ENCODE results near the gene CFAP52.
"Not testable (repeated sequence)": the region's sequence is repeated elsewhere in the genome, so short reads cannot be mapped to it uniquely, and the experiment has no call there.

The CFAP52 gene, protein sequence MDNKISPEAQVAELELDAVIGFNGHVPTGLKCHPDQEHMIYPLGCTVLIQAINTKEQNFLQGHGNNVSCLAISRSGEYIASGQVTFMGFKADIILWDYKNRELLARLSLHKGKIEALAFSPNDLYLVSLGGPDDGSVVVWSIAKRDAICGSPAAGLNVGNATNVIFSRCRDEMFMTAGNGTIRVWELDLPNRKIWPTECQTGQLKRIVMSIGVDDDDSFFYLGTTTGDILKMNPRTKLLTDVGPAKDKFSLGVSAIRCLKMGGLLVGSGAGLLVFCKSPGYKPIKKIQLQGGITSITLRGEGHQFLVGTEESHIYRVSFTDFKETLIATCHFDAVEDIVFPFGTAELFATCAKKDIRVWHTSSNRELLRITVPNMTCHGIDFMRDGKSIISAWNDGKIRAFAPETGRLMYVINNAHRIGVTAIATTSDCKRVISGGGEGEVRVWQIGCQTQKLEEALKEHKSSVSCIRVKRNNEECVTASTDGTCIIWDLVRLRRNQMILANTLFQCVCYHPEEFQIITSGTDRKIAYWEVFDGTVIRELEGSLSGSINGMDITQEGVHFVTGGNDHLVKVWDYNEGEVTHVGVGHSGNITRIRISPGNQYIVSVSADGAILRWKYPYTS

DNA sequence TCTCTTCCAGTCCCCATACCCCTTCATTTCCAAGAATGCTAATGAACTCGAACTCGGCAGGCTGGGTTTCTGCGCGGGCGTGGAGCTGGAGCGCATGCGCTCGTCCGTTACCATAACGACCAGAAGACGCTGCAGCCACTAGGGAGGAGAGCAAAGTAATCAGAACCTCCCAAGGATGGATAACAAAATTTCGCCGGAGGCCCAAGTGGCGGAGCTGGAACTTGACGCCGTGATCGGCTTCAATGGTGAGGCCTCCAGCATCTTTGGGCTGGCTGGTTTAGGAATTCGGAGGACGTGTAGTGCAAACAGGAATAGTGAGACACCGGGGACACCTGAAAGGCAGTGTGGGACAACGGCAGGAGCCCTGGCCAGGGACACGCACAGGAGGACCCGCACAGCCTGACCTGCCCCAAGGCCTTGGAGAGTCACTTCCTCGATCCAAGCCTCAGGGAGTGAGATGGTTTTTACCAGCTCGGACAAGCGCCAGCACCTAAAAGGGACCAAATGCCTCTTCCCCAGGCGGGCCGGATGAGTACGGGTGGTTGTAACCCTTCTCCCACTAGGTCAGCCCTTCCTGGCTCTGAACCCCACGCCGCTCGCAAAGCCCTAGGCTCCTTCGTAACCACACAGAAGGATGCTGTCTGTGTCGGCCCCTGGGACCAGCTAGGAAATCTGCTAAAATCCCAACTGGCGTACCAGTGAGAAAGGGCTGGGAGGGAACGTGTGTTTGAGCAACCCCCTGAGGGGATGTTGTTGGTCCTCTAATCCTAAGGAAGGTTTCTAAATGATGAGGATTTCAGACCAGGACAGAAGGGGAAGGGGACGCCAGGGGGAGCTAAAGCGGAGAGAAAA is at the start of gene CFAP52:
Gene CFAP52 (plus strand): TSS at position 122 of the 852 bp plus-strand sequence. CDS start 54 bp downstream, at position 176.
- peak; percentile 54 for DNase-seq (ENCODE audit: low read depth)

DNA sequence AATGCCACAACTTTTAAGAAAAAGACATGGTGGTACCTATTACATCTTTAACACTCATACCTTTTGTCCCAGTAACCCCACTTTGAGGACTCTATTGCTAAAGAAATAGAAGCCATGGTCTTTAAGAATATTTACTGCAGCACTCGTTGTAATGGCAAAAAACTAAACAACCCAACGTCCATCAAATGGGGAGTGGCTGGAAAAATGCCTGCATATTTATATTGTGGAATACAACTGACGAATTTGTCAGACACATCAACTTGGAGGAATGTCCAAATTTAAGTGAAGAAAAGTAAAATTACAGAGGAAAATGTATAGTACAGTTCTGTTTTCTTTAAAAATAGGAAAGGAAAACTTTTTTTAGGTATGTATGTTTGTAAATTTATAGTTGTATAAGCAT is 48.7 kb upstream of the CFAP52 start:
- no peak for DNase-seq (ENCODE audit: low read depth)

DNA sequence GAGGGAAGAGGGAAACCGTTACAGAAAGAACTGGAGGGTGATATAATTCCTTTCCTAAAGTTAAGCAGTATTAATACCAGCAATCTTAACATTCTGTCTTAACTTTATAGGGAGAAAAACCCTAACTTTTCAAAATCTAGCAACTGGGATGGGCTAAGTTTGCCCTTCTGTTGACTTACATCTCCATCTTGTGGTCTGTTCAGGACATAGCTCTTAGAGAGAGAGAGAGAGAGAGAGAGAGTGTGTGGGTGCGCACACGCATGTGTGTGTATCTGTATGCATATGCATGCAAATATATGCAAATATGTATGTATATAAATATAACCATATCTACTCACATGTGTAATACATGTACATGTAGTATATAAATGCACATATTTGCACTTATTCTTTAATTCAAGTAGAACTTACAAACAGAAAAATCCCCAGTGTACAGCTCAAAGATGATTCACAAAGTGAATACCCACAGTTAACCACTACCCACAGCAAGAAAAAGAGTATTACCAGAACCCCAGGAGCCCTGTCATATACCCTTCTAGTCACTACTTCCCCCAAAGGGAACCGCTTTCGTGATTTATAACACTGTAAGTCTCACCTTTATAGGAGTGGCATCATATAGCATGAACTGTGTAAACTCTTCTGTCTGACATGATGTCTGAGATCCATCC is 47.3 kb upstream of the CFAP52 start:
- no peak for DNase-seq (ENCODE audit: low read depth)

DNA sequence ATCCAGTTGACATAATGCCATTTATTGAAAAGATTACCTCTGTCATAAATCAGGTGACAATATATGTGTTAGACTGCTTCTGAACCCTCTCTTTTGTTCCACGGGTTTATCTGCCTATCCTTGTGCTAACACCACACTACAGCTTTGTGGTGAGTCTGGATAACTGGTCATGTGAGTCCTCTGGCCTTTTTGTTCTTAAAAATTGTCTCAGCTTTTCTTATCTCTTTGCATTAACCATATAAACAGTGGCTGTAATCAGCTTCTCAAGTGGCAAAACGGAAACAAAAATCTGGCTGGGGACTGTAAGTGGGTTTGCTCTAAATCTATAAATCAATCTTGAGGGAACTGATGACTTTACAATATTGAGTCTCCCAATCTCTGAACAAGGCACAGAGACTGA is 45.4 kb upstream of the CFAP52 start:
- DNase-seq (ENCODE audit: low read depth) = no peak

DNA sequence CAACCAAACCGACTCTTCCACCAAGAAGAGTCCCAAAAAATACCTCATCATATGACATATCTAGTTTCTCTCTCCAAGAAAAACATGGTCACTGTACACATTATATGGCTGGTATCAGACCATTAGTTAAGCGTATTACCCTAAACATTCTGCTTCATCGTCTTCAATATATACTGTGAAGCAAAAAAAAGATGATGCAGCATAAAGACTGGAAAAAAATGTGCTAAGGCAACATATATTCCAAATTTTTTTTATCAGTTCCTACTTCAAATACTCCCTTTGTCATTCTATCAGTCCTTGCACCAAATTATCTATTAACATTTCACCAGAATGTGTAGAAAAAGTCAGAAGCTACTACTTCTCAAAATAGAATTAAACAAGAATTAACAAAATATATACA is 43.7 kb upstream of the CFAP52 start:
- DNase-seq (ENCODE audit: low read depth) = no peak

DNA sequence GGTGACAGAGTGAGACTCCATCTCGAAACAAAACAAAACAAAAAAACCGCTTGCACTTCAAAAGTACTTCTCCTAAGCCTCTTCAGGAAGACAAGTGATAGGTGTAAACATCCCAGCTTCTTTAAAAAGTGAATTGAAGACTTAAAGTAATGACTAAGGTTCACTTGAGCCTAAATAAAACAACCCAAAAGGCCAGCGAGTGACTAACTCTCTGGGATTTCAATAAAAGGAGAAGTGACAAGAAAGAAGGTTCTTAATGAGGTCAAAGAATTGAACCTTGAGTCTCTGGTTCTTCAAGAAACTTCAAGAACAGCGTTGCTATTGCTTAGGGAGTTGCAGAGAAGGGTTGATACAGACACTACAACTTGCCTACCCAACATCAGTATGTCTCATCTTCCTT is 43.0 kb upstream of the CFAP52 start:
- DNase-seq (ENCODE audit: low read depth) = no peak

DNA sequence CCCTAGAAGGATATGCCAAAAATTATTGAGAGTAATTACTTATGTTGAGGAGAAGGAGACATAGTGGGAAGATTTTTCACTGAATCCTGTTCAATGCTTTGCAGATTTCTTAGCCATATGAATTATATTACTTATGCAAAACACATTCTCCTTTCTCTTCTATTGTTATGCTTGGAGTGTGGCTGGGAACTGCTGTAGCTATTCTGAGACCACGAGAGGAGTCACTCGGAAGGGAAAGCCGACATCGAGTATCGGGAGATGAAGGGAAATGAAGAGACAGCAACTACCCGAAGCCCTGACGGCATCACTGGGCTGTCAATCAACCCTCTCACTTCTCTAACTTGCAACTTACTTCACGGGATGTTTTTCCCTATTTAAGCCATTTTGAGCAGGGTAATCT is 40.4 kb upstream of the CFAP52 start:
- DNase-seq (ENCODE audit: low read depth) = no peak

DNA sequence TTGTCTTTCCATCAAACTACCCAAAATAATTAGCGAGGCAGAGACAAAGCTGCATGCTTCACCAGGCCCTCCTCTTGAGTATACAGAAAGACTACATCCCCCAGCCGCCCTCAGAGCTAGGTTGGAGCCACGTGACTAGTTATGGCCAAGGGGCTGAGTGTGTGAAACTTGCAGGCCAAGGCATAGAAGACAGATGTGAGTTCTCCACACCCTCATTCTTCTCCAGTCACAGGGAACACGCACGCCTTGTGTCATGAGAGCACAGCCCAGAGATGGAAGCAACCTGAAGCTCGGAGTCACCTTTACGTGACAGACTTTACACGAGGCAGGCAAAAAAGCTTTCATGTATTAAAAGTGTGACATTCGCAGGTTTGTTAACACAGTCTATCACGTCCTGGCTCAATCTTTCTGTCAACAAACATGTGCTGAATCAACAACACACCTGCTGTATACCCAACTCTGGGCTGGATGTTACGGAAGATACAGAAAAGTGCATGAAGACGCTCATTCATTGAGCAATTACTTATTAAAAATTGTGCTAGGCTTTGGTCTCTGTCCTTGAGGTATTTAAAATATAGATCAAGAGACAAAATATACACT is 39.2 kb upstream of the CFAP52 start:
- DNase-seq (ENCODE audit: low read depth) = no peak

DNA sequence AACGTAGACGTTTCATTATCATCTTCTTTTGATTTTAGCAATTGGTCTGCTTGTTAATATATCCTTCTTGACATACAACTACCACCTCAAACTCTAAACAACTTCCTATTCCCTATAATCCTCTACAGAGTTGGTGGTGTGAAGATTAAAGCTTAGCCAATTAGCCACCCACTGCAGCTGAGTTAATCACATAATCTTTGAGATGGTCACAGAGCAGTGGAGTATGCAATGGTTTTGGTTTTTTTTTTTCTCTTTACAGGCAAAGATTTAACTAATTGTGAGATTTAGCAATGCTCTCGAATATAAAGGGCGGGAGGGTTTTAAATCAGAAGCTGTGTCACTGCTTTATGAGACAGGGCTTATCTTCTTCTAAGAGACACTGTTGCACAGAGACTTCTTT is 37.8 kb upstream of the CFAP52 start:
- no peak for DNase-seq (ENCODE audit: low read depth)

DNA sequence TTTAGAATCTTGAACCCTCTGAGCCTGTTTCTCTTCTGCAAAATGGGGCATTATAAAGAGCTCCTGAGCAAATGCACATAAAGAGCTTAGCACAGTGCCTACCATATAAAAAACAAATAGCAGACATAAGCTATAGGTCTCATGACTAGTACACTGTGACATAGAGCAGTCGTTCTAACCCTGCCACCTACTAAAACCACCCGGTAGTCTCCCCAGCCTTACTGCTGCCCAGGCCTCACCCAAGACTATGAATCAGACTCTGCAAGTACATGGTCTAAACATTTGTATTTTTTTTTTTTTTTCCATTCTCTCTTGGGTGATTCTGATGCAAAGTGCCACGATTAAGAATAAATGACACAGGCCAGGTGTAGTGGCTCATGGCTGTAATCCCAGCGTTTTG is 34.7 kb upstream of the CFAP52 start:
- DNase-seq (ENCODE audit: low read depth) = no peak

DNA sequence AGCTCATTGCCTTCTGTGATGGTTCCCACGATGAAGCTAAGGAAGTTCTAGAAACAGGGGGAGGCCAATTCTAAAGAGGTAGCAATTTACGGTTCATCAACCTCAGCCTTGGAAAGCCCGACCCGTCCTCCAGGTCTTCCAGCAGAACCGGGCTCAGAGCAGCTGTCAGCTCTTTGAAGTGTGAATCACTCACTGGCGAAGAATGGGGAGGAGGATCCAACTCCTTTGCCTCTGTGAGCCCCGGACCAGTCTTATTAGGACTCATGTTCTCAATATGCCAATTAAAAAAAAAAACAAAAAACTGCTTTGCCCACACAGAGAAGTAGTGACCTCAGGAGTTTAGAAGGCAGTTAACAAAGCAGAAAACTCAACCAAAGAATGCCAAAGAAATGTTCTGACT is 32.2 kb upstream of the CFAP52 start:
- no peak for DNase-seq (ENCODE audit: low read depth)

DNA sequence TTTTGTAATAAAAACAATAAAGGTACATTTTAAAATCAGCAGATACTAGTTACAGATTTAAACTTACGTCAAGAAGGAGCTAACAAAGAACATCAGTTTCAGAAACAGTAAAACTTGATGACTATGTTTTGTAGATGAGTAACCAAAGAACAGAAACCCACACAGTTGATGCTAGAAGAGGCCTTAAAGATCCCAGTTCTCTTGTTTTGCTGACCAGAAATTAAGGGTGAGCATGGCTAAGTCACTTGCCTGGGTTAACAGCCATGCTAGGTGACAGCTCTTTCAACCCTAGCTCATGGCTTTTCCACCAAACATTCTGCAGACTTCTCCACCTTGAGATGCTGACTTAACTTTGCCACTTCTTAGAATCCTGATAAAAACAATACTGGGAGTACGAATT is 27.2 kb upstream of the CFAP52 start:
- no peak for DNase-seq (ENCODE audit: low read depth)

DNA sequence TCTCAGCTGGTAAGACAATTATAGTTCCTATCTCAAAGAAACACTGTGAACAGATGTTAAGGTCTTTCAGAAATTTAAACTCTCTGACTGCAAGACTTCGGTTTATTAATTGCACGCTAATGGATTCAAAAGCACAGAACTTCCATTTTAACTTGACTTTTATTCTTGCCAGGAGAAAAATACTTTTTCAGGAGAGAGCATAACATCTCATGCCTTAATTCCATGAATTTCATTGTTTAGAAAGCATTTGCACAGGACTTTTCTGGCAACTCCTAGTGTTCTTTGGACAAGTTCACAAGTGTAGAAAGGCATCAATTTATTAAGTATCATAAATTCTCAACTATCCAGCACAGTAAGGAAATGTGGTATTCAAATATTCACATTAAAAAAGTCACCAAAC is 23.3 kb upstream of the CFAP52 start:
- DNase-seq (ENCODE audit: low read depth) = no peak

DNA sequence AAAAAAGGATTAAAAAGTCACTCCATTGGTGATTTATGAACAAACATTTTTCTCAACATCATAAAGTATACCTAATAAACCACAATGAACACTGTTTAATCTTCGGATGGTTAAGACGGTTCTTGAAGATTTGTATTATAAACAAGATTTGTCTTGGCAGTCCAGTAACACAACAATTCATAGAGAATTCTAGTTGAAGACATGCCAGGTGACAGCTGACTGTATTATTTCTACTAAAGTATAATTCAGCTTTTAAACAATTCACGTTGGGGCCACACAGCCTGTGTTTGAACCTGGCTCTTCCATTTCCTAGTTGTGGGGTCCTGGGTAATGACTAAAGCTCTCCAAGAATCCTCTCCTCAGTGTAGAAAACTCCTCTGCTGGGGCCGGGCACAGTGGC is 22.8 kb upstream of the CFAP52 start:
- no peak for DNase-seq (ENCODE audit: low read depth)

DNA sequence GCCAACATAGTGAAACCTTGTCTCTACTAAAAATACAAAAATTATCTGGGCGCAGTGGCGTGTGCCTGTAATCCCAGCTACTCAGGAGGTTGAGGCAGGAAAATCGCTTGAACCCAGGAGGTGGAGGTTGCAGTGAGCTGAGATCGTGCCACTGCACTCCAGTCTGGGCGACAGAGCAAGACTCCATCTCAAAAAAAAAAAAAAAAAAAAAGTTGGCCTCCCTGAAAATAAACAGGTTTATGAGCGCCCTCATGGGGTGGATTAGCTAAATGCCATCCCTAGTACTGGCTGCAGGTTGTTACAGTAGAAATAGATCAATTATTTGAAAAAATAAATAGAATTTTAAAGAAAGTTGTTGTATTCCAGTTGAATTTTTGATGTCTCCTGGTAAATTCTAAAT is 21.7 kb upstream of the CFAP52 start:
- DNase-seq (ENCODE audit: low read depth) = not testable (repeated sequence)

DNA sequence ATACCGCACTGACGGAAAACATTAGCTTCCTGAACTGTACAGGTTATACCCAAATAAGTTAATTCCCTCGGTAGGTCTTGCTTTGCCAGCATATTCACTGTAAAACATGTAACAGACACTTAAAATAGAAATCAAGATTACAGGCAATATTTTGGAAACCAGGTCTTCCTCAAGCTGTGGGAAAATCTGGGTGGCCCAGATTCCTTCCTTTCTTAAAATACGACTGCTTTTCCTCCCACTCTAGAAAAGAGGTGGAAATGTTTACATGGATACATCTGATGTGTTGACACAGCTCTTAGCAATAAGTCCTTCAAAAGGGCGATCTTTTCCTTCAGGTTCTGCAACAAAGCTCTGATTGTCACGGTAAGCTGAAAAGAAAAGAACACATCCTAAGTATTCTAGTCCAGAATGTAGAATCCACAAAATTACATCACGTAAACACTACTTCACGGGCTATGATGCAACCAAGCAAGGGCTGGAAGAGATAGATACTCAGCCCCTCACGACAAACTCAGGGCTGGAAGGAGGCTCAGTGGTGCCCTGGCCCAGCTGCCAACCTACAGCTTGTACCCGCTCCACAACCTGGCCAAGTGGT is 19.2 kb upstream of the CFAP52 start:
- no peak for DNase-seq (ENCODE audit: low read depth)

DNA sequence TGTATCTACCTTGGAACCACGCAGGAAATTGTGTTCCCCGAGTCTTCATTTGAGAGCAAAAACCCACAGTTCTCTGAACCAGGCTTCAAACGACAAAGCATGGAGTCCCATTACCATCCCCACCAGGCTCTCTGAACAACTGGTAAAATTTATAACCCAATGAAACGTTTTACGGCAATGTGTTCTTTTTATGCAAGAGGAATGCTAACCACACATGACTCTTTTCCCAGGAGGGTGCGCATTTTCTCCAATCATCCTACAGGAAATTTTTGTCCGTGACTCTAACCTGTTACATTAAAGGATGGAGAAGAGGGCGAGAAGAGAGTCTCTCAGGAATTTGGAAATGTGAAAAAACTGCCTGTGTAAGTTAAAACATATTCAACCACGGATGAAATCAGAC is 18.6 kb upstream of the CFAP52 start:
- DNase-seq (ENCODE audit: low read depth) = no peak

DNA sequence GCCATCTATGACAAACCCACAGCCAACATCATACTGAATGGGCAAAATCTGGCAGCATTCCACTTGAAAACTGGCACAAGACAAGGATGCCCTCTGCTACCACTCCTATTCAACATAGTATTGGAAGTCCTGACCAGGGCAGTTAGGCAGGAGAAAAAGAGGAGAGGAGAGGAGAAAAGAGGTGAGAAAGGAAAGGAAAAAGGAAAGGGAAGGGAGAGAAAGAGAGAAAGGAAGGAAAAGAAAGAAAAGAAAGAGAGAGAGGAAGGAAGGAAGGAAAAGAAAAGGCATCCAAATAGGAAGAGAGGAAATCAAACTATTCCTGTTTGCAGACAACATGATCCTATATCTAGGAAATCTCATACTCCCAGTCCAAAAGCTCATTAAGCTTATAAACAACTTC is 12.3 kb upstream of the CFAP52 start:
- no peak for DNase-seq (ENCODE audit: low read depth)

DNA sequence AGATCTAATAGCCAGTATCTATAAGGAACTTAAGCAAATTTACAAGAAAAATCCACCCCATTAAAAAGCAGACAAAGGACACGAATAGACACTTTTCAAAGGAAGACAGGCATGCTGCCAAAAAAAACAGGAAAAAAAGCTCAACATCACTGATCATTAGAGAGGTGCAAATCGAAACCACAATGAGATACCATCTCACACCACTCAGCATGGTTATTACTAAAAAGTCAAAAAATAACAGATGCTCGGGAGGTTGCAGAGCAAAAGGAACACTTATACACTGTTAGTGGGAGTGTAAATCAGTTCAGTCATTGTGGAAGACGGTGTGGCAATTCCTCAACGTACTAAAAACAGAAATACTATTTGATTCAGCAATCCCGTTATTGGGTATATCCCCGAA is 10.4 kb upstream of the CFAP52 start:
- DNase-seq (ENCODE audit: low read depth) = no peak

DNA sequence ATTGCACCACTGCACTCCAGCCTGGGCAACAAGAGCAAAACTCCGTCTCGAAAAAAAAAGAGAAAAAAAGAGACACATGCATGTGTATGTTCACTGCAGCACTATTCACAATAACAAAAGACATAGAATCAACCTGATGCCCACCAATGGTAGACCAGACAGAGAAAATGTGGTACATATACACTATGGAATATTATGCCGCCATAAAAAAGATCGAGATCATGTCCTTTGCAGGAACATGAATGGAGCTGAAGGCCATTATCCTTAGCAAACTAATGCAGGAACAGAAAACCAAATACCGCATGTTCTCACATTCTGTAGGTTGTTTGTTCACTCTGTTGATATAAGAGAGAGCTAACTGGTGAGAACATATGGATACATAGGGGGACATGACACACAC is 9.7 kb upstream of the CFAP52 start:
- not testable (repeated sequence) for DNase-seq (ENCODE audit: low read depth)

DNA sequence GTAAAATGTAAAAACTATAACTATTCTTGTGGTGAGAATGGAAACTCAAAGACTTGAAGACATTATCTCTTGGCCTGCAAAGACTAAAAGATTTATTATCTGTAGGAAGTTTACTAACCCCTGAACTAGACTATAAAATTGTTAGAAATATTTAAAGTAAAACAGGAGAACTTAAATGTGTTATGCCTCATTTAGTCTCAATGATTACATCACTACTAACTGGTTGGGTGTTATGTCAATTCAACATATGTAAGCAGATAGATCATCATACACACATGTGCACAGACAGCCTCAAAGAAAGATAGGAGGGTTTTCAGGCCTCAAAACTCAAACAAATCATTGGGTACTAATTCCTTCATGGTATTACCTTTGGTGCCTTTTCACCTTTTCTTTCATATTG is 8.4 kb upstream of the CFAP52 start:
- DNase-seq (ENCODE audit: low read depth) = no peak
